PC-3 (cell line): ENCODE measurements around the gene DPP7. TPM values are rescaled to one million over a fixed set of nuclear protein-coding genes. Genes with fewer than 3 reads are reported as not detected.
A peak's percentile ranks its signal among the peaks of the same experiment; 100 is the strongest.

Experiments used
- ATAC-seq: fragments of 200-7000 bp; cut with Tn5 transposase; 2 replicates; pipeline ENCODE4 v1.9.1; 2020; ENCODE audit warnings: mild to moderate bottlenecking, moderate library complexity
- BruUV-seq: library from RNA; stranded (reverse); fragments of 400-500 nt; replicated peaks from 2 replicates; lab custom pipeline; 2021; lab: Mats Ljungman, UMichigan
- CTCF ChIA-PET: fragments of 300-600 bp; sonication (Branson Sonifier 250); formaldehyde crosslinking; loops from one replicate; lab custom pipeline; 2022; ENCODE audit warnings: antibody characterized with exemption; lab: Charles Lee
- POLR2A ChIA-PET: fragments of 300-600 bp; sonication (Branson Sonifier 250); formaldehyde crosslinking; loops from one replicate; lab custom pipeline; 2022; ENCODE audit warnings: antibody characterized with exemption; ENCODE audit not compliant: unreplicated experiment; lab: Charles Lee
- DNase-seq: peaks from one replicate; pipeline ENCODE4 v3.0.0-alpha.2; 2015
- H2AFZ ChIP-seq: fragments of 300-600 bp; sonication (generic); 2 replicates; pipeline ENCODE4 v1.6.0; 2016; ENCODE audit warnings: antibody characterized with exemption, low read length
- H3F3A ChIP-seq: fragments of 300-600 bp; sonication (generic); one replicate; pipeline ENCODE4 v1.6.0; 2017; ENCODE audit warnings: antibody characterized with exemption, low read length, control low read depth, mild to moderate bottlenecking; ENCODE audit not compliant: unreplicated experiment
- H3K27ac ChIP-seq: fragments of 300-600 bp; sonication (generic); 2 replicates; pipeline ENCODE4 v1.5.1; 2016; ENCODE audit warnings: mild to moderate bottlenecking, low read length
- H3K27me3 ChIP-seq: fragments of 300-600 bp; sonication (generic); 2 replicates; pipeline ENCODE4 v1.6.1; 2016; ENCODE audit warnings: low read length, mixed read lengths
- H3K36me3 ChIP-seq: fragments of 300-600 bp; sonication (generic); 2 replicates; pipeline ENCODE4 v1.6.1; 2016; ENCODE audit warnings: low read depth, mixed run types, low read length, mixed read lengths
- H3K4me1 ChIP-seq: fragments of 300-600 bp; sonication (generic); 2 replicates; pipeline ENCODE4 v1.5.1; 2016; ENCODE audit warnings: low read length; ENCODE audit not compliant: insufficient read depth
- H3K4me2 ChIP-seq: fragments of 300-600 bp; sonication (generic); 2 replicates; pipeline ENCODE4 v1.6.0; 2016; ENCODE audit warnings: low read length
- H3K4me3 ChIP-seq: fragments of 300-600 bp; sonication (generic); 2 replicates; pipeline ENCODE4 v1.5.1; 2016; ENCODE audit warnings: mild to moderate bottlenecking, low read length, mixed read lengths
- H3K79me2 ChIP-seq: fragments of 300-600 bp; sonication (generic); 2 replicates; pipeline ENCODE4 v1.6.1; 2017; ENCODE audit warnings: low read length, mixed read lengths
- H3K9ac ChIP-seq: fragments of 300-600 bp; sonication (generic); 2 replicates; pipeline ENCODE4 v1.6.0; 2016; ENCODE audit warnings: mild to moderate bottlenecking, low read length
- H3K9me2 ChIP-seq: fragments of 300-600 bp; sonication (generic); replicated peaks from 2 replicates; pipeline ENCODE4 v1.6.1; 2016; ENCODE audit warnings: mixed run types, low read length, mixed read lengths
- H3K9me3 ChIP-seq: fragments of 300-600 bp; sonication (generic); 2 replicates; pipeline ENCODE4 v1.6.1; 2016; ENCODE audit warnings: low read length, mixed read lengths
- H4K20me1 ChIP-seq: fragments of 300-600 bp; sonication (generic); 2 replicates; pipeline ENCODE4 v1.6.1; 2016; ENCODE audit warnings: low read length, mixed read lengths
- EZH2 ChIP-seq: fragments of 300-600 bp; sonication (generic); IDR thresholded peaks from one replicate; pipeline ENCODE4 v1.6.1; 2017; ENCODE audit warnings: antibody characterized with exemption, mild to moderate bottlenecking, low read length; ENCODE audit not compliant: unreplicated experiment
- EZH2phosphoT487 ChIP-seq: fragments of 300-600 bp; sonication (generic); IDR thresholded peaks from 2 replicates; pipeline ENCODE4 v1.6.1; 2018; ENCODE audit warnings: mild to moderate bottlenecking, antibody characterized with exemption, low read length, borderline replicate concordance
- intact Hi-C: fragments of 100-400 bp; cut with micrococcal nuclease; formaldehyde crosslinking; loops from 2 replicates; pipeline ENCODE4 v1.9.0; 2023
- total RNA-seq: library from RNA; depleted of rRNA; stranded (reverse); fragments of >200 nt; gene quantifications from 2 replicates; pipeline ENCODE4 v1.2.3, GENCODE V29; 2014
- TF ChIP-seq, protein P1 (sequence below): fragments of 300-600 bp; sonication (generic); conservative IDR thresholded peaks from 2 replicates; pipeline ENCODE4 v1.5.1; 2017; ENCODE audit warnings: antibody characterized with exemption, low read depth, mild to moderate bottlenecking, low read length

The DPP7 gene
- total RNA-seq, 1 experiment from 2014 or later: 103 TPM

DNA sequence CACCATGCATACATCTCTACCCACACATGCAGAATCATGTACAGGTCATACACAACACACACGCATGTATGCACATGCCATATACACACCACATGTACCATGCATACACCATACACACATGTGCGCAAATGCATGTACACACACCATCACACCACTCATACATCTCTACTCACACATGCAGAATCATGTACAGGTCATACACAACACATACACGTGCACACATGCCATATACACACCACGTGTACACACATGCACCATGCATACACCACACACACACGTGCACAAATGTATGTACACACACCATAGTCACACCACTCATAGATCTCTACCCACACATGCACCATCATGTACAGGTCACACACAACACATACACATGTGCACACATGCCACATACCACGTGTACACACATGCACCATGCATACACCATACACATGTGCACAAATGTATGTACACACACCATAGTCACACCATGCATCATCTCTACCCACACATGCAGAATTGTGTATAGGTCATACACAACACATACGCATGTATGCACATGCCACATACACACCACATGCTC is 38.4 kb upstream of the DPP7 start:
- POLR2A ChIA-PET: no interaction called here
- CTCF ChIA-PET: no interaction called here
- ATAC-seq (no peak), DNase-seq (no peak)
- no peak overlapping the region for H3K4me3 ChIP-seq
- TF ChIP-seq EZH2 (no peak), EZH2phosphoT487 (no peak)
- TF ChIP-seq, protein P1, sequence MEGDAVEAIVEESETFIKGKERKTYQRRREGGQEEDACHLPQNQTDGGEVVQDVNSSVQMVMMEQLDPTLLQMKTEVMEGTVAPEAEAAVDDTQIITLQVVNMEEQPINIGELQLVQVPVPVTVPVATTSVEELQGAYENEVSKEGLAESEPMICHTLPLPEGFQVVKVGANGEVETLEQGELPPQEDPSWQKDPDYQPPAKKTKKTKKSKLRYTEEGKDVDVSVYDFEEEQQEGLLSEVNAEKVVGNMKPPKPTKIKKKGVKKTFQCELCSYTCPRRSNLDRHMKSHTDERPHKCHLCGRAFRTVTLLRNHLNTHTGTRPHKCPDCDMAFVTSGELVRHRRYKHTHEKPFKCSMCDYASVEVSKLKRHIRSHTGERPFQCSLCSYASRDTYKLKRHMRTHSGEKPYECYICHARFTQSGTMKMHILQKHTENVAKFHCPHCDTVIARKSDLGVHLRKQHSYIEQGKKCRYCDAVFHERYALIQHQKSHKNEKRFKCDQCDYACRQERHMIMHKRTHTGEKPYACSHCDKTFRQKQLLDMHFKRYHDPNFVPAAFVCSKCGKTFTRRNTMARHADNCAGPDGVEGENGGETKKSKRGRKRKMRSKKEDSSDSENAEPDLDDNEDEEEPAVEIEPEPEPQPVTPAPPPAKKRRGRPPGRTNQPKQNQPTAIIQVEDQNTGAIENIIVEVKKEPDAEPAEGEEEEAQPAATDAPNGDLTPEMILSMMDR: no peak
- H3K9ac ChIP-seq: no peak overlapping the region
- H3F3A ChIP-seq: no peaks in the 10 kb centered on the region
- H3K27me3 ChIP-seq: peaks cover 5% of the 10 kb centered on the region; the same call in 1 of the 2 replicates
- H4K20me1 ChIP-seq: no peaks in the 10 kb centered on the region
- H3K9me3 ChIP-seq: no peaks in the 10 kb centered on the region
- no peaks in the 10 kb centered on the region for H3K79me2 ChIP-seq
- BruUV-seq: no TSS peak
- H3K9me2 ChIP-seq: no peaks in the 10 kb centered on the region
- intact Hi-C loops: no loop called here
- H2AFZ ChIP-seq: no peak overlapping the region
- no peaks in the 10 kb centered on the region for H3K36me3 ChIP-seq
- H3K4me2 ChIP-seq: no peak overlapping the region
- H3K4me1 ChIP-seq: no peaks in the 10 kb centered on the region; the same call in 1 of the 2 replicates
- H3K27ac ChIP-seq: no peak overlapping the region

DNA sequence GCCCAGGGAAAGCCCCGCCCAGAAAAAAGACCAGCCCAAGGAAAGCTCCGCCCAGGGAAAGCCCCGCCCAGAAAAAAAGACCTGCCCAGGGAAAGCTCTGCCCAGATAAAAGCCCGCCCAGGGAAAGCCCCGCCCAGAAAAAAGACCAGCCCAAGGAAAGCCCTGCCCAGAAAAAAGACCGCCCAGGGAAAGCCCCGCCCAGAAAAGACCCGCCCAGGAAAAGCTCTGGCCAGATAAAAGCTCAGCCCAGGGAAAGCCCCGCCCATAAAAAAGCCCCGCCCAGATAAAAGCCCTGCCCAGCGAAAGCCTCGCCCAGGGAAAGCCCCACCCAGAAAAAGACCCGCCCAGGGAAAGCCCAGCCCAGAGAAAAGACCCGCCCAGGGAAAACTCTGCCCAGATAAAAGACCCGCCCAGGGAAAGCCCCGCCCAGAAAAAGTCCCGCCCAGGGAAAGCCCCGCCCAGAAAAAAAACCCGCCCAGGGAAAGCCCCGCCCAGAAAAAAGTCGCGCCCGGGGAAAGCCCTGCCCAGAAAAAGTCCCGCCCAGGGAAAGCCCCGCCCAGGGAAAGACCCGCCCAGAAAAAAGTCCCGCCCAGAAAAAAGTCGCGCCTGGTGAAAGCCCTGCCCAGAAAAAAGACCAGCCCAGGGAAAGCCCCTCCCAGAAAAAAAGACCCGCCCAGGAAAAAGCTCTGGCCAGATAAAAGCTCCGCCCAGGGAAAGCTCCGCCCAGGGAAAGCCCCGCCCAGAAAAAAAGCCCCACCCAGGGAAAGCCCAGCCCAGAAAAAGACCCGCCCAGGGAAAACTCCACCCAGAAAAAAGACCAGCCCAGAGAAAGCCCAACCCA is 36.3 kb upstream of the DPP7 start:
- no peak for TF ChIP-seq EZH2phosphoT487
- no peak for TF ChIP-seq EZH2
- TF ChIP-seq, protein P1: no peak
- DNase-seq: peak; percentile 94
- H3K9me2 ChIP-seq: no peaks in the 10 kb centered on the region
- ChIA-PET POLR2A (interaction anchor here (0.6 to 1.0 kb wide), 10 partner anchors 10 to 351 kb away, joined by 3 to 42 read pairs (median 5); no protein-coding TSS in a partner anchor), CTCF (interaction anchor here (0.6 to 1.4 kb wide), 7 partner anchors 21 to 453 kb away, joined by 3 to 6 read pairs (median 4); partner anchors contain the start of genes MAN1B1, NRARP and TMEM210)
- no TSS peak for BruUV-seq
- no peak overlapping the region for H3K4me3 ChIP-seq
- H4K20me1 ChIP-seq: no peaks in the 10 kb centered on the region
- H3F3A ChIP-seq: no peaks in the 10 kb centered on the region
- no peak overlapping the region for H3K27ac ChIP-seq
- intact Hi-C loops: loop anchor here (2.0 kb wide), 1 partner anchor 38 kb away; the partner anchor contains the start of genes ANAPC2 and SSNA1
- H3K36me3 ChIP-seq: no peaks in the 10 kb centered on the region
- no peak overlapping the region for H3K4me2 ChIP-seq
- peak; percentile 65 for ATAC-seq
- H3K79me2 ChIP-seq: no peaks in the 10 kb centered on the region
- H3K4me1 ChIP-seq: no peaks in the 10 kb centered on the region; the same call in 1 of the 2 replicates
- no peak overlapping the region for H2AFZ ChIP-seq
- no peaks in the 10 kb centered on the region for H3K9me3 ChIP-seq
- no peak overlapping the region for H3K9ac ChIP-seq
- no peaks in the 10 kb centered on the region for H3K27me3 ChIP-seq
